Activated CD8-positive, alpha-beta T cell treated with anti-CD3 and anti-CD28 coated beads for 36 hours (primary cell): Measurements from ENCODE around the gene GET3. TPM values are rescaled to one million over a fixed set of nuclear protein-coding genes. Genes with fewer than 3 reads are reported as not detected.
A peak's percentile ranks its signal among the peaks of the same experiment; 100 is the strongest.

ENCODE experiments used
- ATAC-seq: fragments of 200-7000 bp; cut with Tn5 transposase; one replicate; pipeline ENCODE4 v1.10.0; 2021; ENCODE audit warnings: mild to moderate bottlenecking, moderate library complexity
- CTCF ChIA-PET: fragments of 350-600 bp; sonication (Branson Sonifier 250); formaldehyde crosslinking; loops from one replicate; lab custom pipeline; 2021; ENCODE audit warnings: antibody characterized with exemption; lab: Charles Lee
- POLR2A ChIA-PET: fragments of 350-600 bp; sonication (Branson Sonifier 250); formaldehyde crosslinking; loops from one replicate; lab custom pipeline; 2021; ENCODE audit warnings: antibody characterized with exemption; lab: Charles Lee
- DNase-seq: peaks from one replicate; pipeline ENCODE4 v3.0.0-alpha.2; 2020
- H3K27ac Mint-ChIP-seq: one replicate; pipeline ENCODE4 v1.8.0; 2021; ENCODE audit warnings: mild to moderate bottlenecking, mixed read lengths
- H3K27me3 Mint-ChIP-seq: one replicate; pipeline ENCODE4 v1.8.0; 2021; ENCODE audit warnings: mixed read lengths
- H3K36me3 Mint-ChIP-seq: one replicate; pipeline ENCODE4 v1.8.0; 2021; ENCODE audit warnings: low read depth, mixed read lengths
- H3K4me1 Mint-ChIP-seq: one replicate; pipeline ENCODE4 v1.8.0; 2021; ENCODE audit warnings: low read depth, mixed read lengths
- H3K4me3 Mint-ChIP-seq: one replicate; pipeline ENCODE4 v1.8.0; 2021; ENCODE audit warnings: mild to moderate bottlenecking, moderate library complexity, mixed read lengths
- H3K9me3 Mint-ChIP-seq: one replicate; pipeline ENCODE4 v1.8.0; 2021; ENCODE audit warnings: mixed read lengths
- intact Hi-C: fragments of 100-400 bp; cut with micrococcal nuclease; formaldehyde crosslinking; loops from one replicate; pipeline ENCODE4 v1.10.0; 2022
- total RNA-seq, 2 experiments: library from RNA; stranded (reverse); gene quantifications; one replicate each; pipeline ENCODE4 v1.2.3, GENCODE V29; 2021
- TF ChIP-seq, protein P1 (sequence below): fragments of 200-600 bp; IDR thresholded peaks from one replicate; pipeline ENCODE4 v1.8.0; 2022; ENCODE audit warnings: antibody characterized with exemption, mild to moderate bottlenecking

Gene GET3
- total RNA-seq, 2 experiments from 2014 or later, result 50.7 to 52.2 TPM

- Mint-ChIP-seq H3K4me3 (peak overlapping the region; percentile 2), H3K9me3 (no peaks in the 10 kb centered on the region), H3K36me3 (no peaks in the 10 kb centered on the region), H3K27me3 (no peaks in the 10 kb centered on the region), H3K4me1 (peaks cover 23% of the 10 kb centered on the region), H3K27ac (peak overlapping the region; percentile 3)
- intact Hi-C loops, result no loop called here
- ChIA-PET CTCF (interaction anchor here (0.9 to 5.9 kb wide), 9 partner anchors 8 to 192 kb away, joined by 3 to 62 read pairs (median 5); partner anchors contain the start of genes PRDX2 and THSD8), POLR2A (interaction anchor here (0.6 to 3.0 kb wide), 5 partner anchors 16 to 48 kb away, joined by 3 to 15 read pairs (median 4); partner anchors contain the start of genes GET3 and JUNB)
- no peak for ATAC-seq
- TF ChIP-seq, protein P1, sequence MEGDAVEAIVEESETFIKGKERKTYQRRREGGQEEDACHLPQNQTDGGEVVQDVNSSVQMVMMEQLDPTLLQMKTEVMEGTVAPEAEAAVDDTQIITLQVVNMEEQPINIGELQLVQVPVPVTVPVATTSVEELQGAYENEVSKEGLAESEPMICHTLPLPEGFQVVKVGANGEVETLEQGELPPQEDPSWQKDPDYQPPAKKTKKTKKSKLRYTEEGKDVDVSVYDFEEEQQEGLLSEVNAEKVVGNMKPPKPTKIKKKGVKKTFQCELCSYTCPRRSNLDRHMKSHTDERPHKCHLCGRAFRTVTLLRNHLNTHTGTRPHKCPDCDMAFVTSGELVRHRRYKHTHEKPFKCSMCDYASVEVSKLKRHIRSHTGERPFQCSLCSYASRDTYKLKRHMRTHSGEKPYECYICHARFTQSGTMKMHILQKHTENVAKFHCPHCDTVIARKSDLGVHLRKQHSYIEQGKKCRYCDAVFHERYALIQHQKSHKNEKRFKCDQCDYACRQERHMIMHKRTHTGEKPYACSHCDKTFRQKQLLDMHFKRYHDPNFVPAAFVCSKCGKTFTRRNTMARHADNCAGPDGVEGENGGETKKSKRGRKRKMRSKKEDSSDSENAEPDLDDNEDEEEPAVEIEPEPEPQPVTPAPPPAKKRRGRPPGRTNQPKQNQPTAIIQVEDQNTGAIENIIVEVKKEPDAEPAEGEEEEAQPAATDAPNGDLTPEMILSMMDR, result no peak
- DNase-seq, result no peak
Observed at GRCh38 chr19:12773571-12773970, 36.3 kb downstream of the GET3 start.

DNA sequence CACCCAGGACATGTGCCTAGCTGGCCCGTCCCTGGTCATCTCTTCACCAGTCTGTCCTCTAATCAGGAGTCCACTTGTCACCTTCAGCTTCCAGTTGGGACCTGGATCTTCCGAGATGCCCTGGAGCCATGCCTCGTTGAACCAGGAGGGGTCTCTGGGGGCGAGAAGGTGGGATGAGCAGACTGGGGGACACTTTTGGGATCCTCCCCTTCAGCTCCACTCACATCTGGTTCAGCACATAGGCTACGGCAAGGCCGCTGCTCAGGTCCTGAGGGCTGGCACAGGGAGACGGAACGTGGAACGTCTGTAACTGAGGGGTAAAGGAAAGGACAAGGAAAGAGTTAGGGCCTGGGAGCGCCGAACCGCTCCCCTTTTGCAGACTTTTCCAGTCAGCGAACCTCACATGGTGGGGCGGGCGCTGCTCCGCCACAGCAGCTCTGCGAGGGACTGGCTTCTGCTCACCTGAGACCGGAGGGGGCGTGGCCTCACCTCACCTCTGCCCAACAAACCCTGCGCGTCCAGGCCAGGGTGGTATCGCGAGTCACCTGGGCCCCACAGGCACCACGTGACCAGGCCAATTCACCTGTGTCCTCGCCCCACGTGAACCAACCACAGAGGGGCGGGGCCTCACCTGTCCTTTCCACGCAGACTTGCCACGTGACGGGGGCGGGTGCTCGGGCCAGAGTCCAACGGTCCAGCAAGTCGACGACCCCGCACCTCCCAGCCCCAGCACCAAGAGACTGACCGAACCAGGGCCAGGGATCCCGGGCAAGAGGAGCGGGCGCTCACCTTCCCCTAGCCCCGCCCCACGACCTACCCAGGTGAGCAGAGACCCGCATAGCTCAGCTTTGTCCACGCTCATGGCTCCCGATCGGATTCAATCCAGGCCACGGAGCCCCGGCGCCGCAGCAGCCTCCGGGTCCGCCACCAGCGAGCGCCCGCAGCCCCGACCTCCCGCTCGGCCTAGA is 37.6 kb downstream of the GET3 start, which contains the start of gene HOOK2:
Gene HOOK2, minus strand, starts transcription at position 965 of the 968 bp plus-strand sequence. Its CDS starts 103 bp downstream, at position 862.
- CTCF ChIA-PET, result interaction anchor here (0.9 to 5.9 kb wide), 5 partner anchors 9 to 190 kb away, joined by 4 to 62 read pairs (median 10); no protein-coding TSS in a partner anchor
- Mint-ChIP-seq H3K9me3 (no peaks in the 10 kb centered on the region), H3K27me3 (no peaks in the 10 kb centered on the region), H3K4me1 (peaks cover 34% of the 10 kb centered on the region), H3K4me3 (peak within 1 kb of the TSS; percentile 71), H3K27ac (peak within 1 kb of the TSS; percentile 71), H3K36me3 (no peaks in the 10 kb centered on the region)
- DNase-seq, result no peak
- POLR2A ChIA-PET, result interaction anchor here (0.7 to 3.0 kb wide), 5 partner anchors 9 to 171 kb away, joined by 3 to 15 read pairs (median 5); partner anchors contain the start of gene JUNB
- TF ChIP-seq, protein P1, result no peak
- intact Hi-C loops, result no loop called here
- no peak for ATAC-seq

GRCh38 chr19:12777217-12778016 is 40.1 kb downstream of the GET3 start:
- TF ChIP-seq, protein P1, result peak; percentile 99
- intact Hi-C loops, result loop anchor here (2.0 kb wide), 1 partner anchor 17 kb away; no protein-coding TSS in a partner anchor
- POLR2A ChIA-PET, result interaction anchor here (0.9 to 3.5 kb wide), 9 partner anchors 8 to 34 kb away, joined by 3 to 58 read pairs (median 7); partner anchors contain the start of genes JUNB, PRDX2 and THSD8
- peak overlapping the region; percentile 92 for H3K27ac Mint-ChIP-seq
- no peaks in the 10 kb centered on the region for H3K36me3 Mint-ChIP-seq
- ATAC-seq (peak; percentile 32), DNase-seq (peak; percentile 85)
- H3K4me1 Mint-ChIP-seq, result peaks cover 45% of the 10 kb centered on the region
- no peaks in the 10 kb centered on the region for H3K9me3 Mint-ChIP-seq
- no peaks in the 10 kb centered on the region for H3K27me3 Mint-ChIP-seq
- peak overlapping the region; percentile 85 for H3K4me3 Mint-ChIP-seq
- CTCF ChIA-PET, result interaction anchor here (0.6 to 9.2 kb wide), 18 partner anchors 9 to 390 kb away, joined by 3 to 326 read pairs (median 6); partner anchors contain the start of genes DHPS, JUNB, PRDX2 and RNASEH2A

DNA sequence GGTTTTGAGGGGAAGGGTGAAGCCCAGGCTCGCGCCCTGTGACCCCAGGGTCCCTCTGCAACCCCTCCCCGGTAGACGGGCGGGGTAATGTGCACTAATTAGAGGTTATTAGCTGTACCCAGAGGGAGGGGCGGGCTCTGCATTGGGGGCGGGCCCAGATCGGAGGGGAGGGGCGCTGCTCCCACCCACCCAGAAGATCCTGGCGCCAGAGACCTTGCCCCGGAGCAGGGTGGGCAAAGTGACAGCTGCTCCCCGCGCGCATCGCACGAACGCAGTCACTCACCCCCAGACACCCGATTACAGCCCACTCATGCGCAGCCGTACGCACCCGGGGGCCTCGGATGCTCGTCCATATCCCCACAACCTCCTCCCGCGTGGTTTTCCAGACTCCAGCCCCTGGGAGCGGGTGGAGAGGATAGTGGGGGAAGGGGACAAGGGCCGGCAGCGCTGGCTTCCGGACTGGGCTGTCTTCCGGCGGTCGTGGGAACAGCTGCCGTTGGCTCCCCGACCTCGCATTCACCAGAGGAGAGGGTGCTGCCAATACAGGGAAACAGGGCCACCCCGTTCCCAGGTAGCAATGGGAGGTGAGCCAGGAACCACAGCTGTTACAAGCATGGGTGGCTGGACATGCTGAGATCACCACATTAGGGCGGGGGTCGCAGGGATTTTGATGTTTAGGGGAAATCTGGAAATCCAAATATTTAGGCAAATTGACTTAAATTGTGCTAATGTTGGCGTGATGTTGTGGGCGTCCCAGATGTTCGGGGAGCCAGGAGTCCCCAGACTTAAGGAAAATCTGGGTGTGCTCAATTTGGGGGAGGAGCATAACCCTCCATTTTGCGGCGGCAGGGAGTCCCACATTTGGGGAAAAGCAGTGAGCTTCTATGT is 41.0 kb downstream of the GET3 start:
- POLR2A ChIA-PET, result interaction anchor here (0.8 to 3.5 kb wide), 10 partner anchors 11 to 160 kb away, joined by 3 to 58 read pairs (median 7); partner anchors contain the start of genes CALR, JUNB, PRDX2 and THSD8
- peak; percentile 1 for ATAC-seq
- H3K4me1 Mint-ChIP-seq, result peaks cover 45% of the 10 kb centered on the region

More for the DNA sequence above, 41.0 kb downstream of the GET3 start:
- Mint-ChIP-seq H3K36me3 (no peaks in the 10 kb centered on the region), H3K27ac (peak overlapping the region; percentile 92), H3K4me3 (peak overlapping the region; percentile 85), H3K27me3 (no peaks in the 10 kb centered on the region), H3K9me3 (no peaks in the 10 kb centered on the region)
- DNase-seq, result peak; percentile 64
- CTCF ChIA-PET, result interaction anchor here (1.0 to 9.2 kb wide), 17 partner anchors 8 to 389 kb away, joined by 3 to 326 read pairs (median 6); partner anchors contain the start of genes DHPS, JUNB, PRDX2 and RNASEH2A
- intact Hi-C loops, result loop anchor here (2.0 kb wide), 1 partner anchor 17 kb away; no protein-coding TSS in a partner anchor
- TF ChIP-seq, protein P1, result no peak
